Ammon's horn (tissue), 1 donor: ENCODE measurements around the gene ASPRV1.

Source experiments
- DNase-seq: peaks from one replicate; pipeline ENCODE4 v3.0.0-alpha.2; 2016; ENCODE audit warnings: low spot score

The ASPRV1 gene

GRCh38 chr2:69940691-69941090, 20.7 kb downstream of the ASPRV1 start:
- DNase-seq = no peak

GRCh38 chr2:69939722-69940121, 21.7 kb downstream of the ASPRV1 start:
- DNase-seq = no peak

GRCh38 chr2:69937968-69938367, 23.5 kb downstream of the ASPRV1 start:
- DNase-seq = no peak

GRCh38 chr2:69936906-69937305, 24.5 kb downstream of the ASPRV1 start:
- no peak for DNase-seq

- no peak for DNase-seq
These were observed 26.4 kb downstream of the ASPRV1 start for GRCh38 chr2:69935011-69935410.

GRCh38 chr2:69934614-69934908, 26.9 kb downstream of the ASPRV1 start:
- DNase-seq = no peak

- DNase-seq = peak; percentile 35
These were observed 27.4 kb downstream of the ASPRV1 start for GRCh38 chr2:69933839-69934613.

- DNase-seq = no peak
These were observed 28.1 kb downstream of the ASPRV1 start for GRCh38 chr2:69933254-69933828.

GRCh38 chr2:69932596-69932922, 28.9 kb downstream of the ASPRV1 start:
- DNase-seq = no peak

- peak; percentile 28 for DNase-seq
These were observed 29.4 kb downstream of the ASPRV1 start for GRCh38 chr2:69931832-69932595.

GRCh38 chr2:69926849-69927515, 34.4 kb downstream of the ASPRV1 start:
- no peak for DNase-seq

- DNase-seq = no peak
These were observed 38.3 kb downstream of the ASPRV1 start for GRCh38 chr2:69923116-69923515.

GRCh38 chr2:69918401-69918800, 43.0 kb downstream of the ASPRV1 start:
- DNase-seq = no peak

- DNase-seq = no peak
These were observed 43.6 kb downstream of the ASPRV1 start for GRCh38 chr2:69917852-69918251.

- DNase-seq = no peak
These were observed 45.3 kb downstream of the ASPRV1 start for GRCh38 chr2:69916106-69916505.

GRCh38 chr2:69914950-69915945, 46.2 kb downstream of the ASPRV1 start, which contains the start of gene MXD1:
Gene MXD1, plus strand, starts transcription at chr2:69915109. Its CDS starts 222 bp downstream, at chr2:69915331.
- peak; percentile 35 for DNase-seq

- peak; percentile 100 for DNase-seq
These were observed 47.1 kb downstream of the ASPRV1 start for GRCh38 chr2:69914164-69914949.

- DNase-seq = peak; percentile 75
These were observed 49.4 kb downstream of the ASPRV1 start for GRCh38 chr2:69911985-69912563.
